ENCODE measurements around the gene ABHD11.

ABHD11 gene

DNA sequence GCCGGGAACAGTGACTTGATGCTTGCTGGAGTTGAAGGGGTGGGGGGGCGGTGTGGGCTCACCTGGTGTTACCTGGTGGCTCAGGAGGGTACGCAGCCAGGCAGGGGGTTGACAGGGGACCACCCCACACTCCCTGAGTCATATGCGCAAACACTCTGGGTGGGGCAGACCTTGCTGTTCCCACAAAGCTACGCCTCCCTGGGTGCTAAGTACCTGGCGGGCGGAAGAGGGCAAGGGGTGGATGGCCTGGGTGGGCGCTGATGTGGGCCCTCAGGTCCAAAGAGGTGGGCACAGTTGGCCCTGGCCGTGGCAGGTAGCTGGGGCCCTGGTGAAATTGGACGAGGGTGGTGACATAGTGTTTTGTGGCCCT lies 33.1 kb downstream of the ABHD11 start:
- peaks cover 15% of the 10 kb centered on the region; the same call in 1 of the 2 replicates for H3K4me1 ChIP-seq (ENCODE audit: control insufficient read depth, insufficient read depth, low read length)
- peaks cover 5% of the 10 kb centered on the region; the same call in 1 of the 2 replicates for H3K36me3 ChIP-seq (ENCODE audit: control insufficient read depth, insufficient read depth, low read length)
- no peak overlapping the region for H3K9ac ChIP-seq (ENCODE audit: low read depth, low read length)
- H3K27me3 ChIP-seq (ENCODE audit: control insufficient read depth, insufficient read depth, low read length), result no peaks in the 10 kb centered on the region
- no peaks in the 10 kb centered on the region for H3K9me3 ChIP-seq (ENCODE audit: control insufficient read depth, insufficient read depth, low read length)
- no peak overlapping the region for H3K4me3 ChIP-seq (ENCODE audit: low read depth, low read length)
- no peak overlapping the region for H3K27ac ChIP-seq (ENCODE audit: low read depth, low read length)

GRCh38 chr7:73704640-73705550 lies 33.7 kb downstream of the ABHD11 start:
- Histone ChIP-seq H3K9ac (ENCODE audit: low read depth, low read length) (no peak overlapping the region), H3K36me3 (ENCODE audit: control insufficient read depth, insufficient read depth, low read length) (peaks cover 6% of the 10 kb centered on the region), H3K27ac (ENCODE audit: low read depth, low read length) (no peak overlapping the region), H3K27me3 (ENCODE audit: control insufficient read depth, insufficient read depth, low read length) (no peaks in the 10 kb centered on the region), H3K9me3 (ENCODE audit: control insufficient read depth, insufficient read depth, low read length) (no peaks in the 10 kb centered on the region), H3K4me3 (ENCODE audit: low read depth, low read length) (no peak overlapping the region), H3K4me1 (ENCODE audit: control insufficient read depth, insufficient read depth, low read length) (peaks cover 15% of the 10 kb centered on the region; the same call in 1 of the 2 replicates)

GRCh38 chr7:73703757-73704639 lies 34.6 kb downstream of the ABHD11 start:
- H3K9ac ChIP-seq (ENCODE audit: low read depth, low read length), result no peak overlapping the region
- H3K36me3 ChIP-seq (ENCODE audit: control insufficient read depth, insufficient read depth, low read length), result peaks cover 15% of the 10 kb centered on the region

DNA sequence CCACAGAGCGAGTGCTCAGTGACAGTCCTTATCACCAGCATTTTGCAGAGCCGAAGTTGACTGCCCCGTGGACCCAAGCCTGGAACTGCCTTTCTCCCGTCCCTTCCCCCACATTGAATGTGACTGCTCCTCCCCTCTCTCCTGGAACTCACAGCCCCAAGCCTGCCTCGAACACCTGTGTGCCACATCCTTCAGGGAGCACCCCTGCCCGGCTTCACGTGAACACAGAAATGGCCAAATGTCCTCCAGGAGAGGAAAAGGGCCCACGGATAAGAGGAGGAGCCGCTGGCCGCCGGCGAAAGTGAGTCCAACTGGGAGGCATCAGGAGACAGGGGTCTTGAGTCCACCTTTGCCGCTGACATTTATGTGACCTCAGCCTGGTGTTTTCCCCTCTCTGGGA lies 35.4 kb downstream of the ABHD11 start:
- no peaks in the 10 kb centered on the region for H3K27me3 ChIP-seq (ENCODE audit: control insufficient read depth, insufficient read depth, low read length)
- H3K27ac ChIP-seq (ENCODE audit: low read depth, low read length), result no peak overlapping the region
- H3K36me3 ChIP-seq (ENCODE audit: control insufficient read depth, insufficient read depth, low read length), result peaks cover 23% of the 10 kb centered on the region
- peak overlapping the region; percentile 53; the same call in 1 of the 2 replicates for H3K4me3 ChIP-seq (ENCODE audit: low read depth, low read length)
- peaks cover 15% of the 10 kb centered on the region; the same call in 1 of the 2 replicates for H3K4me1 ChIP-seq (ENCODE audit: control insufficient read depth, insufficient read depth, low read length)
- no peaks in the 10 kb centered on the region for H3K9me3 ChIP-seq (ENCODE audit: control insufficient read depth, insufficient read depth, low read length)
- no peak overlapping the region for H3K9ac ChIP-seq (ENCODE audit: low read depth, low read length)

More at GRCh38 chr7:73703757-73704639, 34.6 kb downstream of the ABHD11 start:
- Histone ChIP-seq H3K9me3 (ENCODE audit: control insufficient read depth, insufficient read depth, low read length) (no peaks in the 10 kb centered on the region), H3K27ac (ENCODE audit: low read depth, low read length) (no peak overlapping the region), H3K4me1 (ENCODE audit: control insufficient read depth, insufficient read depth, low read length) (peaks cover 15% of the 10 kb centered on the region; the same call in 1 of the 2 replicates), H3K4me3 (ENCODE audit: low read depth, low read length) (peak overlapping the region; percentile 53; the same call in 1 of the 2 replicates), H3K27me3 (ENCODE audit: control insufficient read depth, insufficient read depth, low read length) (no peaks in the 10 kb centered on the region)

DNA sequence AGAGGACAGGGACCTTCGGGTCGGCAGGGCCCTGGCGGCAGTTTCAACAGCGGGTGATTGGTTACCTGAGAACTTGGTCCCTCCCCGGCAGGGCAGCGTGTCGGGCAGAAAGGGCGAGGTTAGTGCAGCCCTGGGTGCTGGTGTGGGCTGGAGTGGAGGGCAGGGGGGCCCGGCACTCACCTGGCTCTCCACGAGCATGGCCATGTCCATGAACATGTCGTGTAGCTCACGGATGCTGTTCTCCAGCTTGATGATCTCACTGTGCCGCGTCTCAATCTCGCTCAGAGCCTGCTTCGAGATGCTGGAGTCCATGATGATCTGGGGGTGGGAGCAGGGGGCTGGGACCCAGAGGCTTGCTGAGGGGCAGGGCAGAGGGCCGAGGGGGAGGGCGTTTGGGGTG lies 35.9 kb downstream of the ABHD11 start:
- Histone ChIP-seq H3K9me3 (ENCODE audit: control insufficient read depth, insufficient read depth, low read length) (no peaks in the 10 kb centered on the region), H3K9ac (ENCODE audit: low read depth, low read length) (no peak overlapping the region), H3K36me3 (ENCODE audit: control insufficient read depth, insufficient read depth, low read length) (peaks cover 28% of the 10 kb centered on the region)

GRCh38 chr7:73702226-73702625 lies 36.4 kb downstream of the ABHD11 start:
- Histone ChIP-seq H3K4me1 (ENCODE audit: control insufficient read depth, insufficient read depth, low read length) (peaks cover 15% of the 10 kb centered on the region; the same call in 1 of the 2 replicates), H3K27ac (ENCODE audit: low read depth, low read length) (no peak overlapping the region), H3K4me3 (ENCODE audit: low read depth, low read length) (no peak overlapping the region), H3K9ac (ENCODE audit: low read depth, low read length) (no peak overlapping the region), H3K9me3 (ENCODE audit: control insufficient read depth, insufficient read depth, low read length) (no peaks in the 10 kb centered on the region), H3K36me3 (ENCODE audit: control insufficient read depth, insufficient read depth, low read length) (peaks cover 32% of the 10 kb centered on the region), H3K27me3 (ENCODE audit: control insufficient read depth, insufficient read depth, low read length) (no peaks in the 10 kb centered on the region)

More for the DNA sequence above, 35.9 kb downstream of the ABHD11 start:
- Histone ChIP-seq H3K4me1 (ENCODE audit: control insufficient read depth, insufficient read depth, low read length) (peaks cover 15% of the 10 kb centered on the region; the same call in 1 of the 2 replicates), H3K27ac (ENCODE audit: low read depth, low read length) (no peak overlapping the region), H3K4me3 (ENCODE audit: low read depth, low read length) (no peak overlapping the region), H3K27me3 (ENCODE audit: control insufficient read depth, insufficient read depth, low read length) (no peaks in the 10 kb centered on the region)

DNA sequence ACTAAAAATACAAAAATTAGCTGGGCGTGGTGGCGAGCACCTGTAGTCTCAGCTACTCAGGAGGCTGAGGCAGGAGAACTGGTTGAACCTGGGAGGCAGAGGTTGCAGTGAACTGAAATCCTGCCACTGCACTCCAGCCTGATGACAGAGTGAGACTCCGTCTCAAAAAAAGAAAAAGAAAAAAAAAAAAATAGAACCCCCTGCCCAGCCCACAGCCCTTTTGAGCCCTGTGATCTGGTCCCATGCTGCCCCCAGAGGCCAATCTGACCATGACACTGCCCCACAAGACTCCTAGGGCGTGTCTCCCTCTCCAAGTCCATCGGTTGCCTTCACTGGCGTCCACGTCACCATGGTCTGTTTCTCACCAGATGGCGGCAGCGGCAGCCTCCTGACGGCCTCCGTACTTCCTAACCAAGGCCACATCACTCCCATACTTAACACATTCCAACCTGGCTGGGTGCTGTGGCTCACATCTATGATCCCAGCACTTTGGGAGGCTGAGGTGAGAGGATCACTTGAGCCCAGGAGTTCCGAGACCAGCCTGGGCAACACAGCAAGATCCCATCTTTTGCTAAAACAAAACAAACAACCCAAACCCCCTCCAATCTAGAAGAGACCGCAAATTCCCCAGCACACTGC lies 37.1 kb downstream of the ABHD11 start:
- no peak overlapping the region for H3K4me3 ChIP-seq (ENCODE audit: low read depth, low read length)
- H3K9ac ChIP-seq (ENCODE audit: low read depth, low read length), result no peak overlapping the region
- no peaks in the 10 kb centered on the region for H3K9me3 ChIP-seq (ENCODE audit: control insufficient read depth, insufficient read depth, low read length)
- H3K27ac ChIP-seq (ENCODE audit: low read depth, low read length), result no peak overlapping the region
- H3K4me1 ChIP-seq (ENCODE audit: control insufficient read depth, insufficient read depth, low read length), result peaks cover 15% of the 10 kb centered on the region; the same call in 1 of the 2 replicates
- peaks cover 40% of the 10 kb centered on the region for H3K36me3 ChIP-seq (ENCODE audit: control insufficient read depth, insufficient read depth, low read length)
- no peaks in the 10 kb centered on the region for H3K27me3 ChIP-seq (ENCODE audit: control insufficient read depth, insufficient read depth, low read length)

GRCh38 chr7:73700581-73701134 lies 37.9 kb downstream of the ABHD11 start:
- Histone ChIP-seq H3K36me3 (ENCODE audit: control insufficient read depth, insufficient read depth, low read length) (peaks cover 48% of the 10 kb centered on the region), H3K9ac (ENCODE audit: low read depth, low read length) (no peak overlapping the region), H3K4me3 (ENCODE audit: low read depth, low read length) (no peak overlapping the region), H3K9me3 (ENCODE audit: control insufficient read depth, insufficient read depth, low read length) (no peaks in the 10 kb centered on the region), H3K27ac (ENCODE audit: low read depth, low read length) (no peak overlapping the region), H3K4me1 (ENCODE audit: control insufficient read depth, insufficient read depth, low read length) (peaks cover 15% of the 10 kb centered on the region; the same call in 1 of the 2 replicates), H3K27me3 (ENCODE audit: control insufficient read depth, insufficient read depth, low read length) (no peaks in the 10 kb centered on the region)

GRCh38 chr7:73700069-73700423 lies 38.6 kb downstream of the ABHD11 start:
- H3K4me1 ChIP-seq (ENCODE audit: control insufficient read depth, insufficient read depth, low read length), result peaks cover 15% of the 10 kb centered on the region; the same call in 1 of the 2 replicates
- H3K9me3 ChIP-seq (ENCODE audit: control insufficient read depth, insufficient read depth, low read length), result no peaks in the 10 kb centered on the region
- no peaks in the 10 kb centered on the region for H3K27me3 ChIP-seq (ENCODE audit: control insufficient read depth, insufficient read depth, low read length)
- no peak overlapping the region for H3K9ac ChIP-seq (ENCODE audit: low read depth, low read length)
- H3K27ac ChIP-seq (ENCODE audit: low read depth, low read length), result no peak overlapping the region
- no peak overlapping the region for H3K4me3 ChIP-seq (ENCODE audit: low read depth, low read length)
- peaks cover 52% of the 10 kb centered on the region for H3K36me3 ChIP-seq (ENCODE audit: control insufficient read depth, insufficient read depth, low read length)

DNA sequence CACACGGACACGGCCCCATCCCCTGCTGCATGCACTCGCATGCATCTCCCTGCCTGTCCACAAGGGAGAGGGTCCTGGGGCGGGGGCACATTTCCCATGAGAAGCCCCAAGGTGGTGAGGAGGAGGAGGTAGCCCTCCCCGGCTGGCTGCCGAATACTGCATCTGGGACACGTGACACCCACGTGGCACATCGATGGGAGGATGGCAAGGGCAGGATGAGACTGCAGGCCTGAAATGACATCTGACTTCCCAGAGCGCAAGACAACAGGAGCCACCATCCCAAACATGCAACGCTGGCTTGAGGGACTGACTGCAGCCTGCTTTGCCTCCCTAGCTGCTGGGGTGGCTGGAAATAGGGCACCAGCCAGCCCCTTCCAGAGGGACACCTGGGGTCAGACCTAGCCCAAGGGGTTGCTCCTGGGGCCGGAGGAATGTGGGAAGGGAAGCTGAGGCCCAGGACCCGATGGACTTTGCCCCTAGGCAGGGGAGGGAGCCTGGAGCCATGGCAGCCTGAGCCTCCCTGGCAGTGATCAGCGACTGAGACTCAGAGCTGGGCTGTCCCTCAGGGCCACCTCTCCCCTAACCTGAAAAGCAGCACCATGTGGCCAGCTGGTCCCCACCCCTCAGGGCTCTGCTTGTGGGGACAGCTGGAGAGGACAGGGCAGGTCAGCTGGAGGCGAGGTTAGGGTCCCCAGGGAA lies 39.1 kb downstream of the ABHD11 start:
- peaks cover 57% of the 10 kb centered on the region for H3K36me3 ChIP-seq (ENCODE audit: control insufficient read depth, insufficient read depth, low read length)
- no peaks in the 10 kb centered on the region for H3K27me3 ChIP-seq (ENCODE audit: control insufficient read depth, insufficient read depth, low read length)
- no peak overlapping the region for H3K4me3 ChIP-seq (ENCODE audit: low read depth, low read length)
- H3K9ac ChIP-seq (ENCODE audit: low read depth, low read length), result no peak overlapping the region
- H3K4me1 ChIP-seq (ENCODE audit: control insufficient read depth, insufficient read depth, low read length), result peaks cover 12% of the 10 kb centered on the region; the same call in 1 of the 2 replicates
- H3K9me3 ChIP-seq (ENCODE audit: control insufficient read depth, insufficient read depth, low read length), result no peaks in the 10 kb centered on the region
- no peak overlapping the region for H3K27ac ChIP-seq (ENCODE audit: low read depth, low read length)

Data from HUES48 (cell line).